Measurements from ENCODE around the gene UGT2B10. TPM values are rescaled to one million over a fixed set of nuclear protein-coding genes. Genes with fewer than 3 reads are reported as not detected.

UGT2B10 gene
- total and polyA plus RNA-seq, 2 of the 4 experiments (the other 2 are of a cell fraction) = not detected

DNA sequence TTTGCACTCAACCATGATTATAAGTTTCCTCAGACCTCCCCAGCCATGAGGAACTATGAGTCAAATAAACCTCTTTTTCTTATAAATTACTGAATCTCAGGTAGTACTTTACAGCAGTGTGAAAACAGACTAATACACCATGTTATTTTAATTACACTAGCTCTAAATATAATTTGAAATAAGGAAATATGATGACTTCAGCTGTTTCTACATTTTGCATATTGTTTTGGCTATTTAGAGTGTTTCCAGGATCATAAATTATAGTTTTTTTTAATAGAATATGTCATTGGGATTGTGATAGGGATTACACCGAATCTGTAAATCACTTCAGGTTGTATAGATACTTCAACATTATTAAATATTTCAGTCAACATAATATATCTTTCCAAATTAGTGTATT, 43.9 kb downstream of the UGT2B10 start:
- no peaks in the 10 kb centered on the region for H3K36me3 ChIP-seq (ENCODE audit: control insufficient read depth, insufficient read depth, low read length)
- no peak for ATAC-seq (ENCODE audit: low read depth)
- no peaks in the 10 kb centered on the region for H4K20me1 ChIP-seq (ENCODE audit: insufficient read depth, low read length)
- no CpG with 5 or more reads among the region's 1 CpG for WGBS, 2 experiments (ENCODE audit: extremely low coverage in 2 of 2, insufficient read length in 1 of 2)
- no TSS peak for BruUV-seq (replicated peaks)
- no peaks in the 10 kb centered on the region for H3K4me1 ChIP-seq (ENCODE audit: control insufficient read depth, insufficient read depth, low read length)
- no peak overlapping the region for H2BK20ac ChIP-seq (ENCODE audit: low read depth, low read length)
- H2AFZ ChIP-seq (replicated peaks; ENCODE audit: low read length, poor library complexity) = no peak overlapping the region
- dilution Hi-C loops (cut with HindIII; ENCODE audit: low sequenced_read_pairs, unreplicated experiment) = no loop called here
- no peak overlapping the region for H3K9ac ChIP-seq (ENCODE audit: low read depth, low read length)
- no peaks in the 10 kb centered on the region for H3K27me3 ChIP-seq (ENCODE audit: control insufficient read depth, insufficient read depth, low read length)
- CTCF ChIA-PET = no interaction called here
- H4K8ac ChIP-seq (ENCODE audit: low read depth in 2 of 2, low read length in 2 of 2) = no peak overlapping the region
- in situ Hi-C loops (cut with MboI; ENCODE audit: low sequenced_read_pairs) = no loop called here
- no peak overlapping the region for H2BK5ac ChIP-seq (ENCODE audit: low read depth, low read length, poor library complexity, severe bottlenecking)
- TF ChIP-seq FOS (IDR thresholded peaks at IDR 0.05; ENCODE audit: low read depth, low read length) (no peak), MAFK (IDR thresholded peaks at IDR 0.05; ENCODE audit: low read depth, low read length) (peak; percentile 70)
- no peak overlapping the region for H3K4me2 ChIP-seq (ENCODE audit: low read depth, low read length)
- H3K18ac ChIP-seq (ENCODE audit: low read depth, low read length) = no peak overlapping the region
- no peak overlapping the region for H3K4me3 ChIP-seq (ENCODE audit: insufficient read depth, low read depth, low read length)
- H4K5ac ChIP-seq (ENCODE audit: low read depth, low read length) = no peak overlapping the region
- H3K9me3 ChIP-seq (ENCODE audit: control insufficient read depth, insufficient read depth, low read length) = no peaks in the 10 kb centered on the region
- H2AK9ac ChIP-seq (replicated peaks; ENCODE audit: low read depth, low read length, poor library complexity) = no peak overlapping the region
- no peak overlapping the region for H3K23ac ChIP-seq (ENCODE audit: low read depth, low read length)
- no peak overlapping the region for H3K27ac ChIP-seq (ENCODE audit: insufficient read depth, low read length)
- no peak overlapping the region for H2AK5ac ChIP-seq (ENCODE audit: low read depth, low read length)
- intact Hi-C loops (cut with micrococcal nuclease) = no loop called here
- no peak overlapping the region for H2BK15ac ChIP-seq (ENCODE audit: low read depth, low read length)
- no peaks in the 10 kb centered on the region for H3K79me1 ChIP-seq (ENCODE audit: low read depth in 1 of 2, low read length in 2 of 2)
- H3K56ac ChIP-seq (ENCODE audit: extremely low read depth, insufficient read depth, low read length) = no peak overlapping the region
- no peak for DNase-seq
- no peak overlapping the region for H3K4ac ChIP-seq (ENCODE audit: low read depth, low read length)
- no peaks in the 10 kb centered on the region for H3K9me1 ChIP-seq (ENCODE audit: insufficient read depth, low read length)
- H4K91ac ChIP-seq (ENCODE audit: insufficient read depth, low read depth, low read length) = no peak overlapping the region
- H2BK120ac ChIP-seq (ENCODE audit: low read depth, low read length) = no peak overlapping the region
- POLR2A ChIA-PET (ENCODE audit: unreplicated experiment) = no interaction called here
- H3K14ac ChIP-seq (replicated peaks; ENCODE audit: low read depth, low read length) = no peak overlapping the region

All from IMR-90 (cell line).